Choroid plexus epithelial cell (primary cell): ENCODE results near the gene CDC25B.

Experiments
- DNase-seq: peaks from one replicate; pipeline ENCODE4 v3.0.0-alpha.2; 2010; ENCODE audit warnings: low read depth
- H3K4me3 ChIP-seq: 2 replicates; pipeline ENCODE4 v1.5.1; 2011; ENCODE audit warnings: low read depth, mild to moderate bottlenecking, control low read depth, low read length, moderate library complexity
- CTCF ChIP-seq: conservative IDR thresholded peaks from 2 replicates; pipeline ENCODE4 v1.5.1; 2011; ENCODE audit warnings: low read depth, mild to moderate bottlenecking, control low read depth, inconsistent platforms, low read length, moderate library complexity

The CDC25B gene

GRCh38 chr20:3751675-3752385 is 44.3 kb upstream of the CDC25B start:
- no peak for TF ChIP-seq CTCF
- H3K4me3 ChIP-seq: no peak overlapping the region
- DNase-seq: no peak

DNA sequence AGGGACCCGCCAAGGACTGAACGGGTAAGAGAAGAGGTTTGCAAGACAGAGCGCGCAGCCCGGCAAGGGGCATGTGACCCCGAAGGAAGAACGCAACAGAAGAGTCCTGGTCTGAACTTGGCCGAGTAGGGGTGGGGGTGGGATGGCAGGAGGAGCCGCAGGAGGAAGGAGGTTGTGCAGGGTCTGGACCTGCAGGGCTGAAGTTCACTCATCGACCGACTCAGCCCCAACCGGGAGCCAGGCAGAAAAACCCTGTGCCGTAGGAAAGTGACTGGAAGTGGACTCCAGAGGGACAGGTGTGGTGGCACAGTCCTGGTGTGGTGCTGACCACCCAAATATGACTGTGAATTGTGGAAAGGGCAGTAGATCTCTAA is 43.7 kb upstream of the CDC25B start:
- DNase-seq: no peak
- no peak overlapping the region for H3K4me3 ChIP-seq
- TF ChIP-seq CTCF: no peak

GRCh38 chr20:3753098-3753497 is 43.0 kb upstream of the CDC25B start:
- no peak overlapping the region for H3K4me3 ChIP-seq
- peak; percentile 91 for TF ChIP-seq CTCF
- peak; percentile 87 for DNase-seq

DNA sequence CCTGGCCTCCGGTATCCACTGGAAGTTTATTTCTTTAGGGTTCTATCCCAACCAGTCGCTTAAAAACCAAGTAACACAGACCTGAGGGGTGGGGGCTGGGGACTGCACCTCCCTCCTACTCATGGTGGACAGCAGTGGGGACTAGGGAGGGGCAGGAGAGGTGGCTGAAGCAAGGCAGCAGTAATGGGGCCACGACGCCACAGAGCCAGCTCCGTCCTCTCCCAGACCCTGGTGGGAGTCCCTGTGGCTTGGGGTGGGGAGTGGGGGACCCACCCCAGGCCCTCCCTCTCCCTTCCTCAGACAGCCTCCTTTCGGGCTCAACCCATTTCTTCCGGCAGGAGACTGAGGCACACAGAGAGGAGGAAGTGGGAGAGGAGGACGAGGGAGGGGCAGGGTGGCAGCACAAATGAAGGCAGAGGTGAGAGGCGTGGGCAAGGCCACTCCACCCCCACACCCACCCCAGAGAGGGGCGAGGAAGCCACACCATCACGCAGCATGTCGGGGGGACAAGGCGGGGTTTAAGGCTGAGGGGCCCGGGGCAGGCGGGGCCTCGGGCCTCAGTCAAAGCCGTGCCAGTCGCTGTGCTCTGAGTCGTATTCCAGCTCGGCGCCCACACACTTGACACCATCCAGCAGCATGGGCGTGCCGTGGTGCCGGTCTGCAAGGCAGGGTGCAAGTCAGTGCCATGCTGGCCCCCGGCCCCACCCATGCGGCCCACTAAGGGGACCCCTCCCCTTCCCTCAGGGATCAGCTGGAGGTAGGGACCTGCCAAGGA is 42.4 kb upstream of the CDC25B start:
- DNase-seq: no peak
- no peak overlapping the region for H3K4me3 ChIP-seq
- no peak for TF ChIP-seq CTCF

- H3K4me3 ChIP-seq: no peak overlapping the region
- DNase-seq: no peak
- TF ChIP-seq CTCF: no peak
Observed at GRCh38 chr20:3754276-3754630, 41.9 kb upstream of the CDC25B start.

- TF ChIP-seq CTCF: no peak
- DNase-seq: no peak
- H3K4me3 ChIP-seq: no peak overlapping the region
Observed at GRCh38 chr20:3755269-3755668, 40.8 kb upstream of the CDC25B start.

- no peak overlapping the region for H3K4me3 ChIP-seq
- no peak for DNase-seq
- no peak for TF ChIP-seq CTCF
Observed at GRCh38 chr20:3755814-3756480, 40.2 kb upstream of the CDC25B start.
